Measurements from ENCODE around the gene ITGA4.

Gene ITGA4

GRCh38 chr2:181483211-181483610 lies 26.0 kb downstream of the ITGA4 start:
- Histone ChIP-seq H3K9me3 (ENCODE audit: control insufficient read depth, low read length) (no peaks in the 10 kb centered on the region), H3K36me3 (ENCODE audit: control insufficient read depth, insufficient read depth, low read length) (no peaks in the 10 kb centered on the region)

GRCh38 chr2:181483876-181484275 lies 26.7 kb downstream of the ITGA4 start:
- Histone ChIP-seq H3K9me3 (ENCODE audit: control insufficient read depth, low read length) (no peaks in the 10 kb centered on the region), H3K4me3 (ENCODE audit: low read length) (no peak overlapping the region), H3K4me1 (ENCODE audit: control insufficient read depth, insufficient read depth, low read length) (no peaks in the 10 kb centered on the region), H3K36me3 (ENCODE audit: control insufficient read depth, insufficient read depth, low read length) (no peaks in the 10 kb centered on the region), H3K9ac (ENCODE audit: low read length) (no peak overlapping the region), H3K27me3 (ENCODE audit: control insufficient read depth, insufficient read depth, low read length) (no peaks in the 10 kb centered on the region)

More at GRCh38 chr2:181483211-181483610, 26.0 kb downstream of the ITGA4 start:
- Histone ChIP-seq H3K4me1 (ENCODE audit: control insufficient read depth, insufficient read depth, low read length) (no peaks in the 10 kb centered on the region), H3K9ac (ENCODE audit: low read length) (no peak overlapping the region), H3K27me3 (ENCODE audit: control insufficient read depth, insufficient read depth, low read length) (no peaks in the 10 kb centered on the region), H3K4me3 (ENCODE audit: low read length) (no peak overlapping the region)

DNA sequence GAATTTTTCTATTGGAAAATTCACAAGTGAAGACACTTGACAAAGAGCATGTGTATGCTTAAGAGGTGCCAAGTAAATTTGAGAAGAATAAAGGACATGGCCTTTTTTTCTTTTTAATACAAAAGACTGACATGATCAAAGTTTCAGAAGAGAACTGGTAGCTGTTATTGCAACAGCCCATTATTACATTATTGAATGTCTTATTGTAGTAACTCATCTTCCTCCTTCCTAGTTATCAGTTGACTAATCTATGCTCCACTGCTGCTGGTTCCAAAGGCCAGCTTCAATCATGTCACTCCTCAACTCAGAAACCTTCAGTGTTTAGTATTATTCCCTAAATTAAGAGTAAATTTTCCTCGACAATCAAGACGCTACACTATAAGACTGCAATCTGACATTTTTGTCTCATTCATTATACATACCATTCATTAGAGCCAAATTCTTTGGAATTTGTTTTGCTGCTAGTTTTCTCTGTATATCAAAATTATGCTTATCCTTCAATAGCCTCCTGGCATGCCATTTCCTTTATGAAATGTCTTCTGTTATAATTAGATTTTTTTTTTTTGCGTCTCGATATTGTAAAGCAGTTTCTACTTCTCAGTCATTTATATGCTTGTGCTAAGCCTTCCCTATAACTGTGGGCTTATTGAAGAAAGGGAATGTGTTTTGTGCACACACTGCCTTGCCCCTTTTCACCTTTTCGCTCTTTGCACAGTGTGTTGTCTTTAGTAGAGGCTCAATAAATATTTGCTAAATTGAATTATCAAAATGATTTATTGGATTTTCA lies 27.9 kb downstream of the ITGA4 start:
- Histone ChIP-seq H3K9me3 (ENCODE audit: control insufficient read depth, low read length) (no peaks in the 10 kb centered on the region), H3K27me3 (ENCODE audit: control insufficient read depth, insufficient read depth, low read length) (no peaks in the 10 kb centered on the region), H3K9ac (ENCODE audit: low read length) (no peak overlapping the region), H3K4me1 (ENCODE audit: control insufficient read depth, insufficient read depth, low read length) (no peaks in the 10 kb centered on the region), H3K36me3 (ENCODE audit: control insufficient read depth, insufficient read depth, low read length) (no peaks in the 10 kb centered on the region), H3K4me3 (ENCODE audit: low read length) (no peak overlapping the region)

- Histone ChIP-seq H3K9ac (ENCODE audit: low read length) (no peak overlapping the region), H3K27me3 (ENCODE audit: control insufficient read depth, insufficient read depth, low read length) (no peaks in the 10 kb centered on the region), H3K4me1 (ENCODE audit: control insufficient read depth, insufficient read depth, low read length) (no peaks in the 10 kb centered on the region), H3K4me3 (ENCODE audit: low read length) (no peak overlapping the region), H3K9me3 (ENCODE audit: control insufficient read depth, low read length) (no peaks in the 10 kb centered on the region), H3K36me3 (ENCODE audit: control insufficient read depth, insufficient read depth, low read length) (no peaks in the 10 kb centered on the region)
These were observed 28.4 kb downstream of the ITGA4 start for GRCh38 chr2:181485638-181485946.

GRCh38 chr2:181499231-181499630 lies 42.0 kb downstream of the ITGA4 start:
- no peaks in the 10 kb centered on the region for H3K36me3 ChIP-seq (ENCODE audit: control insufficient read depth, insufficient read depth, low read length)
- H3K9ac ChIP-seq (ENCODE audit: low read length), result no peak overlapping the region
- H3K9me3 ChIP-seq (ENCODE audit: control insufficient read depth, low read length), result no peaks in the 10 kb centered on the region
- no peaks in the 10 kb centered on the region for H3K27me3 ChIP-seq (ENCODE audit: control insufficient read depth, insufficient read depth, low read length)
- H3K4me1 ChIP-seq (ENCODE audit: control insufficient read depth, insufficient read depth, low read length), result no peaks in the 10 kb centered on the region
- H3K4me3 ChIP-seq (ENCODE audit: low read length), result no peak overlapping the region

- Histone ChIP-seq H3K4me1 (ENCODE audit: control insufficient read depth, insufficient read depth, low read length) (no peaks in the 10 kb centered on the region), H3K9ac (ENCODE audit: low read length) (no peak overlapping the region), H3K4me3 (ENCODE audit: low read length) (no peak overlapping the region), H3K27me3 (ENCODE audit: control insufficient read depth, insufficient read depth, low read length) (no peaks in the 10 kb centered on the region), H3K36me3 (ENCODE audit: control insufficient read depth, insufficient read depth, low read length) (no peaks in the 10 kb centered on the region), H3K9me3 (ENCODE audit: control insufficient read depth, low read length) (no peaks in the 10 kb centered on the region)
These were observed 43.0 kb downstream of the ITGA4 start for GRCh38 chr2:181500201-181500600.

DNA sequence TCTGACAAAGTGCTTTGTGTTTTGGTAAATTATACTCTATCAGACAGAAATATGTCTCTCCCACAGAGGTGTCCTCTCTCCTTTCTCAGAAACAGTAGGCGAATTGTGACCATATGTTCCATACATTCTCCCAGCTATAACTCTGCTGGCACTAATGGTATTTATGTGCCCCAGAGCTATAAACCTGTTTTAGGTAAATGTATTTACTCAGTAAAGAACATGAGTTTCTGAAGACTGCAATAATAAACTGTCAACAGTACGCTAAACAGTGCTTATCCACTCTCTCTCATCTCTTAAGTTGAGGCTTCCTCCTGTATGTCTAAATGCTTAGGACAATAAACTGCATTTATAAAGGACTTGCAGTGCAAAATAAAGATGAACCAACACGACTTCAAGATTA lies 58.5 kb downstream of the ITGA4 start:
- no peaks in the 10 kb centered on the region for H3K36me3 ChIP-seq (ENCODE audit: control insufficient read depth, insufficient read depth, low read length)
- no peaks in the 10 kb centered on the region for H3K27me3 ChIP-seq (ENCODE audit: control insufficient read depth, insufficient read depth, low read length)
- H3K9ac ChIP-seq (ENCODE audit: low read length), result no peak overlapping the region
- no peaks in the 10 kb centered on the region for H3K4me1 ChIP-seq (ENCODE audit: control insufficient read depth, insufficient read depth, low read length)
- no peaks in the 10 kb centered on the region for H3K9me3 ChIP-seq (ENCODE audit: control insufficient read depth, low read length)
- H3K4me3 ChIP-seq (ENCODE audit: low read length), result no peak overlapping the region

GRCh38 chr2:181516992-181517391 lies 59.8 kb downstream of the ITGA4 start:
- Histone ChIP-seq H3K36me3 (ENCODE audit: control insufficient read depth, insufficient read depth, low read length) (no peaks in the 10 kb centered on the region), H3K9me3 (ENCODE audit: control insufficient read depth, low read length) (no peaks in the 10 kb centered on the region)

DNA sequence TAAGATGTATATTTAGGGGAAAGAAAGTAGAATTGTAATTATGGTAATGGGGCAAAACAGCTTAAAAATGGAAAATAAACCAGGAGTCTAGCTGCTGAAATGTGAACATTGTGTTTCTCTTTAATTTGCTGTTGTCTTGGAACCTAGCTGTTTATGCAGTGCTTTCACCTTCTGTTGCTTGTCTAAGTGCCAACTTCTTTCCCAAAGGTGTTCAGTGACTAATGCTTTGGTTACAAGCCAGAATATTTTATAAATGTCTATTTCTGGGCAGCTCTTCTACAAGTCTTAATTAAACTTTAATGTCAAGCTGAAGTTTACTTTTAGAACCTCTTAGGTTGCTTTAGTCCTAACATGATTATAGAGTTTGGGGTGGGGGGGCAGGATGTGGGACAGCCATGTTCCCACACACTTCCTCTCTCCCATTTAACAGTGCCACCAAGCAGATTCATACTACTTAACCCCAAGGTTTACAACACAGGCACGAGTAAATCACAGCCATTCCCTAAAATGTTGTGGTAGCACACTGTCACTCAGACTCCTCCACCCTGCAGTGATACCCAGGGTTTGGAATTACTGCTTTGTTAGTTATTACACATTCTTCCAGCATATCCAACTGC lies 60.6 kb downstream of the ITGA4 start:
- Histone ChIP-seq H3K9ac (ENCODE audit: low read length) (no peak overlapping the region), H3K4me3 (ENCODE audit: low read length) (no peak overlapping the region), H3K9me3 (ENCODE audit: control insufficient read depth, low read length) (no peaks in the 10 kb centered on the region), H3K36me3 (ENCODE audit: control insufficient read depth, insufficient read depth, low read length) (no peaks in the 10 kb centered on the region), H3K27me3 (ENCODE audit: control insufficient read depth, insufficient read depth, low read length) (no peaks in the 10 kb centered on the region), H3K4me1 (ENCODE audit: control insufficient read depth, insufficient read depth, low read length) (no peaks in the 10 kb centered on the region)

More at GRCh38 chr2:181516992-181517391, 59.8 kb downstream of the ITGA4 start:
- Histone ChIP-seq H3K4me3 (ENCODE audit: low read length) (no peak overlapping the region), H3K27me3 (ENCODE audit: control insufficient read depth, insufficient read depth, low read length) (no peaks in the 10 kb centered on the region), H3K9ac (ENCODE audit: low read length) (no peak overlapping the region), H3K4me1 (ENCODE audit: control insufficient read depth, insufficient read depth, low read length) (no peaks in the 10 kb centered on the region)

DNA sequence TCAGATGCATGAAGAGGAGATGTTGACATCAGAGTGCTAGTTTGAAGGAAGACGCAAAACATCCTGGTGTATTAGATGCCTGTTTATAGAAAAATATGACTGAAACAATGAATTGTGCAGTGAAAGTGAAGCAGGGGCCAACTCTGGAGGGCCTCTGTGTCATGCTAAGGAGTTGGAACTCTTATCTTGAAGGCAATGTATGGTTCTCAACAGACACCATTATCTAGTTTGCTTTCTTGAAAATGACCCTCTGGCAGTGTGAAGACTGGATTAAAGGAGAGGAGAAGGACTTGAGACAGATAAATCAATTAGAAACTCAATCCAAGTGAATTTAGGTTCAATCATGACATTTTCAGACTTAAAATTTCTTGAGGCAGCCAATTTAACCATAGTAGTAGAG lies 63.1 kb downstream of the ITGA4 start:
- no peak overlapping the region for H3K4me3 ChIP-seq (ENCODE audit: low read length)
- H3K36me3 ChIP-seq (ENCODE audit: control insufficient read depth, insufficient read depth, low read length), result no peaks in the 10 kb centered on the region
- H3K9ac ChIP-seq (ENCODE audit: low read length), result no peak overlapping the region
- no peaks in the 10 kb centered on the region for H3K27me3 ChIP-seq (ENCODE audit: control insufficient read depth, insufficient read depth, low read length)
- no peaks in the 10 kb centered on the region for H3K4me1 ChIP-seq (ENCODE audit: control insufficient read depth, insufficient read depth, low read length)
- no peaks in the 10 kb centered on the region for H3K9me3 ChIP-seq (ENCODE audit: control insufficient read depth, low read length)

DNA sequence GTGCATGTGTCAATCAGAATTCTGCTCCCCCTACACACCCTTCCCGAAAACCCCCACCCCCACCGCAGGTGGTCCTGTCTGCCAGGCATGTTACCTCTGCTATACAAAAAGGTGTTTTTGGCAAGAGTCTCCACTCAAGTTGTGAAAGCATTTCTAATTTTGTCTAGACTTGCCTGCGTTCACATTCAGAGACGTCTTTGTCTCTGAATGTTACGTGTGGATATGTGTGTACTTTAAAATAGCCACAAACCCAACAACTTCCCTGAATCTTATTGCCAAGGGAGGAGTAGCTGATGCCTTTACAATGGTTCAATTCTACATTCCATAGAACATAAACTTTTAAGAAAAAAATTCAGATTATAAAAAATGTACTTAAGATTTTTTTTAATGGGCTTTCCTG lies 66.6 kb downstream of the ITGA4 start:
- H3K36me3 ChIP-seq (ENCODE audit: control insufficient read depth, insufficient read depth, low read length), result no peaks in the 10 kb centered on the region
- no peaks in the 10 kb centered on the region for H3K4me1 ChIP-seq (ENCODE audit: control insufficient read depth, insufficient read depth, low read length)
- H3K9me3 ChIP-seq (ENCODE audit: control insufficient read depth, low read length), result no peaks in the 10 kb centered on the region

GRCh38 chr2:181526014-181526413 lies 68.8 kb downstream of the ITGA4 start:
- Histone ChIP-seq H3K9ac (ENCODE audit: low read length) (no peak overlapping the region), H3K4me1 (ENCODE audit: control insufficient read depth, insufficient read depth, low read length) (no peaks in the 10 kb centered on the region), H3K4me3 (ENCODE audit: low read length) (no peak overlapping the region), H3K27me3 (ENCODE audit: control insufficient read depth, insufficient read depth, low read length) (no peaks in the 10 kb centered on the region), H3K9me3 (ENCODE audit: control insufficient read depth, low read length) (no peaks in the 10 kb centered on the region), H3K36me3 (ENCODE audit: control insufficient read depth, insufficient read depth, low read length) (no peaks in the 10 kb centered on the region)

More for the DNA sequence above, 66.6 kb downstream of the ITGA4 start:
- no peak overlapping the region for H3K9ac ChIP-seq (ENCODE audit: low read length)
- no peak overlapping the region for H3K4me3 ChIP-seq (ENCODE audit: low read length)
- no peaks in the 10 kb centered on the region for H3K27me3 ChIP-seq (ENCODE audit: control insufficient read depth, insufficient read depth, low read length)
